KOPT-K1 (cell line): Measurements from ENCODE around the gene SNAPC1.
A peak's percentile ranks its signal among the peaks of the same experiment; 100 is the strongest.

Experiments
- H3K27ac ChIP-seq: fragments of 200-600 bp; sonication (generic); 2 replicates; pipeline ENCODE4 v1.5.1; 2016; ENCODE audit warnings: antibody characterized with exemption, mild to moderate bottlenecking, low read depth, low read length; ENCODE audit not compliant: poor library complexity, severe bottlenecking
- H3K36me3 ChIP-seq: fragments of 200-600 bp; sonication (generic); 2 replicates; pipeline ENCODE4 v1.5.1; 2017; ENCODE audit warnings: antibody characterized with exemption, mild to moderate bottlenecking, low read length, moderate library complexity; ENCODE audit not compliant: insufficient read depth
- H3K9me3 ChIP-seq: fragments of 200-600 bp; sonication (generic); 2 replicates; pipeline ENCODE4 v1.5.1; 2017; ENCODE audit warnings: antibody characterized with exemption, low read length, mild to moderate bottlenecking; ENCODE audit not compliant: insufficient read depth, poor library complexity, severe bottlenecking

The SNAPC1 gene

DNA sequence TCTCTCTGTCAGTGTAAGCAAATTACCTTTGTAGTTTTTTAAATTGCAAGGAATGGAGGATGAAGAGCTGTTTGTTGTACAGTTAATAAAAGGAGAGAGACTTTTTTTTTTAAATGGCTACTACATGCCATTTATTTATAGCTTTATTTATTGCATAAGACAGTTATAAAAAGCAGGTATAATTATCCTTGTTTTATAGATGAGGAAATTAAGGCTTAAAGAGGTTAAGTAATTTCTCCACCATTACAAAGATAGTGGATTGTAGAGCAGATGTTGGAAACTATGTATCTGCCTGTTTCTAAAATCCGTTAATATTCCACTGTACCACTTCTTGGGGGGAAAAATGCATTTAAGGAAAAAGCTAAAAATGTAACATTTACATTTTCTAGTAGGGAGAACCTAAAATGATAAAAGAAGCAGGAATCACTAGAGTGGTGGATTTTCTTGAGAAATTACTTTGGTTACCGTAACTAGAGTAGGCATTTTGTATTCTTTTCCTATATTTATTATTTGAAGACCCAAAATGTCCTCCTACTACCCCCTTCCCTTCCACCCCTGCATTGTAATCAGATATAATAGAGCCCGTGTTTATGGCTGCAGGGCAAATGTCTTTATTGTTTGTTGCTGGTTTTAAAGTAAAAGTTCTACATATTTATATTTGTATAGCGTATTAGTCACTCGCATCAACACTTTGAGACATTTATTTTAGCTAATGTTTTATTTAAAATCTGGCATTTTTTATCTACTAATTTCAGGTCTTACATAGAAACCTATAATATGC, 2.3 kb downstream of the SNAPC1 start:
- Histone ChIP-seq H3K27ac (no peak overlapping the region), H3K9me3 (no peaks in the 10 kb centered on the region), H3K36me3 (peaks cover 38% of the 10 kb centered on the region)

DNA sequence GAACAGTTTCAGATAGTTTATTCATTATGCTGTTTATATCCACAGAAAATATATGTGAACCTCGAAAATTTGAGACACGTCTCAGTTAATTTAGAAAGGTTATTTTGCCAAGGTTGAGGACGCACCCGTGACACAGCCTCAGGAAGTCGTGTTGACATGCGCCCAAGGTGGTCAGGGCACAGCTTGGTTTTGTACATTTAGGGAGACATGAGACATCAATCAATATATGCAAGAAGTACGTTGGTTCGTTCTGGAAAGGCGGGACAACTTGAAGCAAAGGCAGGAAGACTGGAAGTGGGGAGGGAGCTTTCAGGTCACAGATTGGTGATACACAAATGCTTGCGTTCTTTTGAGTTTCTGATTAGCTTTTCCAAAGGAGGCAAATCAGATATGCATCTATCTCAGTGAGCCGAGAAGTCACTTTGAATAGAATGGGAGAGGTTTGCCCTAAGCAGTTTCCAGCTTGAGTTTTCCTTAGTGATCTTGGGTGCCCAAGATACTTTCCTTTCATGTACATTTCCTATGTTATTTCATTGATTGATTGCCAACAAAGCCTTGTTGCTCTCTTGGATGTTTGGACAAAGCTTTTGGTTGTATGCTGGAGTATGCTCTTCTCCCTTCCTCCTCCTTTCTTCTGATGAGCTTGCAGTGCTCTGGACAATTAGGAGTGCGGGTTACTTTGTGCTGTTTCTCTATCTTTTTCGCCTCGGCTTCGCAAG, 3.2 kb downstream of the SNAPC1 start:
- Histone ChIP-seq H3K27ac (no peak overlapping the region), H3K9me3 (no peaks in the 10 kb centered on the region), H3K36me3 (peaks cover 46% of the 10 kb centered on the region)

DNA sequence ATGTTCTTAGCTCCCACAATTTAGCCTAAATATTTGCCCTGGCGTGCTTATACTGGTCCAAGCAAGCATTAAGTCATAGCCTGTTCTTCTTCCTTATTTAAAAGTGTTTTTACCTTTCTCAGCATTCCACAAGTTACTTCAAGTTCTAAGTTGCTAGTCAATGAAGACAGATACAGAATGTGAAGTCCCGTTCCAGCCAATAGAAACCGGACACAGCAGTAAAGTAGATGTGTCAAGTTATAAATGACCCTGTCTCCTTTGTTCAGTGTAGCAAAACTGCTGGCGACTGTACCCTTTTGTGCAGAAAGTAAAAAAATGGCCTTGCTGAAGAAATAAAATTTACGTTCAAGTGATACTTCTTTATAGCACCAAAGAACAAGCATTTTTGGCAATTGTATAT, 3.9 kb downstream of the SNAPC1 start:
- Histone ChIP-seq H3K27ac (no peak overlapping the region), H3K36me3 (peaks cover 54% of the 10 kb centered on the region), H3K9me3 (no peaks in the 10 kb centered on the region)

DNA sequence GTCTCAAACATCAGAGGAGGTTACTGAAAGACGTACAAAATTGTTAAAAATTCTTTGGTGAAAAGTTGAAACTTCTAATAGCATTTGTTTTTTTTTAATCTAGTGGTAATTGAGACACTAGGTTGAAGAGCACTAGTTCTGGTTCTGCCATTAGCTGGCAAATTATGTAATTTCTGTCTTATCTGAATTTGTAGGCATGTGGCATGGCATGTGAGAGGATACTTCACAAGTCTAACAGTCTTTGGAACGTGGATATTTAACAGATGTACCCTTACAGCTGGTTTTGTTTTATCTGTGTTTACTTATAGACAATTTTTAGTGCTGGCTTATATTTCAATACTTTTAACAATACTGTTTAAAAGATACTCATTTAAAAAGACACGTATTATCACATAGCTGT, 6.0 kb downstream of the SNAPC1 start:
- Histone ChIP-seq H3K9me3 (no peaks in the 10 kb centered on the region), H3K27ac (no peak overlapping the region), H3K36me3 (peaks cover 75% of the 10 kb centered on the region)

DNA sequence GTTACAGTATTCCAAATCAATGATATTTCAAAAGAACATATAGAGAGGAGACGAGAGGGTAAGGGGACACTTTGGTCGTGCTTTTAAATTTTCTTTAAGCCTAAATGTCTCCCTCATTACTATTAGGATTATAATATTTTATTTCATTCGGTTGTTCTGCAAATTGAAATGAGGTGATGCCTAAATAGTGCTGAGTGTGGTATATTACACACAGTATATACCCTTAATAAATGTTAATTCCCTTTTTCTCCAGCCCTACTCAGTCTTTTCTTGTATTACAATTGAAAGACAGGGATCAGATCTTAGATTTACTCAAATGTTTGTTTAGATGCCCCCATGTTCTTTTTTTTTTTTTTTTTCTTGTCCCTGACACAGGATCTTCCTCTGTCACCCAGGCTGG, 7.7 kb downstream of the SNAPC1 start:
- Histone ChIP-seq H3K36me3 (peaks cover 91% of the 10 kb centered on the region), H3K9me3 (no peaks in the 10 kb centered on the region), H3K27ac (no peak overlapping the region)

DNA sequence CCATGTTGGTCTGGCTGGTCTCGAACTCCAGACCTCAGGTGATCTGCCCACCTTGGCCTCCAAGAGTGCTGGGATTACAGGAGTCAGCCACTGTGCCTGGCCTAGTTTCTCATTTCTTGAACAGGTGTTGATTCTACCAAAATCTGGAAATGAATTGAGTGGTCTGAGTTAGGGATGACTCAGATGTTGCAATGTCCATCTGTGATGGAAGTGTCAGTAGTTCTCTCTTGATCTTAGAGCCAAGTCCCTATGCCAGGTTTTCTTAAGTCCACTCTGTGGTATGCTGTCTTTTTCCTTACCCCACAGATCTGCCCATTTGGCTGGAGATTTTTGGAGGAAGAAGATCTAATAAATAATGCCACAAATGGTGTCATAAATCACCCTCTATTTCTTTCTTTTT, 12.6 kb downstream of the SNAPC1 start:
- no peaks in the 10 kb centered on the region for H3K9me3 ChIP-seq
- no peak overlapping the region for H3K27ac ChIP-seq
- H3K36me3 ChIP-seq, result peaks cover 99% of the 10 kb centered on the region

DNA sequence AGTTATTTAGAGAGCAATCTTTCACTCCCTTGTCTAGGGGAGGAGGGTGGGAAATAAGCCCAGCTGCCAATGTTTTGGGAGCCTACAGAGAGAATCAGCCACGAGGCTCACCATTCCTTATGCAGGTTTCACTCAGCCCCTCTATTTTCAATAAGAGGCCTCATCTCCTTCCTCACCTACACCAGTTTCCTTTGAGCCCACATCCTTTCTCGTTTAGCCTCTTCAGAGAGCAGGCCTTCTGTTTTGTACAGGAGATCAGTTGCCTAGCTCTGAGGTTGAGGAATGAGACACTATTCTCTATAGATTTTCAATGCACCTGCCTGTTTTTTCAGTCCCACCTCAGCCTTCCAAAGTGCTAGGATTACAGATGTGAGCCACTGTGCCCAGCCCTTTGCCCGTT, 17.9 kb downstream of the SNAPC1 start:
- Histone ChIP-seq H3K9me3 (no peaks in the 10 kb centered on the region), H3K27ac (peak overlapping the region; percentile 55), H3K36me3 (peaks cover 95% of the 10 kb centered on the region)

DNA sequence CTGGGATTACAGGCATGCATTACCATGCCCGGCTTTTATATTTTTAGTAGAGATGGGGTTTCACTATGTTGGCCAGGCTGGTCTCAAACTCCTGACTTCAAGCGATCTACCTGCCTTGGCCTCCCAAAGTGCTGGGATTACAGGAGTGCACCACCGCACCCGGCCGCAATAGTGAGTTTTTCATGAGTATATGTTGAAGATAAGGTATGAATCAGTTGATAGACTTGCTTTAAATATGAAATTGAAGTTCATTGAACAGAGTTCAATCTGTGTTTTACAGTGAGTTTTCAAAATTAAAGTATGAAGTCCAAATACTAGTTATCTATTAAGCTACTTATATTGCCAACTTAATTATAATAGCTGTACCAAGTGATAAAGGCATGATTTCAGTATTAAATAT, 35.1 kb downstream of the SNAPC1 start:
- Histone ChIP-seq H3K36me3 (peaks cover 41% of the 10 kb centered on the region), H3K27ac (no peak overlapping the region), H3K9me3 (no peaks in the 10 kb centered on the region)

DNA sequence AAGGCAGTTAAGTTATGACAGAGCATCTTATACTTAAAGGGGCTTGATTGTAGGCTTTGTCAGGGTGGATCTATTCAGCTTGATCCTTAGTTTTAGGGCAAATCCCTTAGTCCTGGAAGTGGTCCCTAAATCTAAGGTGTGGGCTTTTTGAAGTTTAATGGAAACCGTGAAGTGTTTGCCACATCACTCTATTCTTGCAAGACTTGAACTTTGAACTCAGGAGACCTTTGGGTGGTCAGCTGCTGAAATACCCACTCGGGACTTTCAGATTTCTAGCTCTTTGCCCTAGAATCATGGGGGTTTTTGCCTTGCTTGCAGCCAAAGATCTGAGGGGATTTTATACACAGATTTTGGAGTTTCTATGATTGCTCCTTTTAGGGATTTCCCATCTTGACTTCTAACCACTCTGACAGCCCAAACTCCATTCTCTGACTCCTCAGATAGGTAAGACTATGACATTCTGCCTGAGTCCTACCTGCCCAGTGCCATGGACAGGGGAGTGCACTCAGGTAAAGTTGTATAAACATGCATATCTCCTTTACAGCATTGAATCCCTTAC, 39.9 kb downstream of the SNAPC1 start:
- H3K36me3 ChIP-seq, result peaks cover under 1% of the 10 kb centered on the region; the same call in 1 of the 2 replicates
- H3K9me3 ChIP-seq, result no peaks in the 10 kb centered on the region
- no peak overlapping the region for H3K27ac ChIP-seq

DNA sequence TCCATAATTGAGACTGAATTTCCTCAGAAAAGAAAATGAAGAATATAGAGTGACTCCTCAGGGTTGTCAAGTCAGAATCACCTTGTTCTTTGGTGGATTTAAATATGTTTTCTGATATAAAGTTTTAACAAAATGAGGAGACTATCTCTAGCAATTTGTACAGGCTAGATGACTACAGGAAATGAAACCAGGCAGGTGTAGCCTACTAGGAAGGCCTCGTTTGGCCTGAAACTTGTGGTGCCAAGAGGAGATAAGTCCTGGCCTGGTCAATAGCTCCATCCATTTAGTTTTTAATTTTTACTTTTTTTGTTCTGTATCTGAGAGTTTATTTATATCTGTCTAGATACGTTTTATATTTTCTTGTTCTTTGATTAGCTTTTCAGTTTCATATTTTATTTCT, 41.5 kb downstream of the SNAPC1 start:
- H3K27ac ChIP-seq, result no peak overlapping the region
- no peaks in the 10 kb centered on the region for H3K9me3 ChIP-seq
- no peaks in the 10 kb centered on the region for H3K36me3 ChIP-seq

DNA sequence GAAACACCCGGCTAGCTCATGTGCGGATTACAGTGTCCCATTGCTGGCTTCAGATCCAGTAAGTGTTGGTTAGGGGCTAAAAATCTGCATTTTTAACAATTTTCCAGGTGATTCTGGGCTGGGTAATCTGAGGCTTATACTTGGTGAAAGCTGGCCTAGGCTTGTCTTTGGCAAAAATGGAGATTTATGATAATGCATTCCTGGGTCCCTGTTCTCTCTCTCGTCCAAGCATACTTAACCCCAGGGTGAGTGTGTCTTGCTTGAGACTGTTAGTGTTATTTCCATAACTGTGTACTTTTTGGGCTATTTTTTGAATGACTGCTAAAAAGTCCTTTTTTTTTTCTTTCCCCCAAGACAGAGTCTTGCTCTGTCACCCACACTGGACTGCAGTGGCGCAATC, 43.2 kb downstream of the SNAPC1 start:
- Histone ChIP-seq H3K36me3 (no peaks in the 10 kb centered on the region), H3K27ac (no peak overlapping the region)

DNA sequence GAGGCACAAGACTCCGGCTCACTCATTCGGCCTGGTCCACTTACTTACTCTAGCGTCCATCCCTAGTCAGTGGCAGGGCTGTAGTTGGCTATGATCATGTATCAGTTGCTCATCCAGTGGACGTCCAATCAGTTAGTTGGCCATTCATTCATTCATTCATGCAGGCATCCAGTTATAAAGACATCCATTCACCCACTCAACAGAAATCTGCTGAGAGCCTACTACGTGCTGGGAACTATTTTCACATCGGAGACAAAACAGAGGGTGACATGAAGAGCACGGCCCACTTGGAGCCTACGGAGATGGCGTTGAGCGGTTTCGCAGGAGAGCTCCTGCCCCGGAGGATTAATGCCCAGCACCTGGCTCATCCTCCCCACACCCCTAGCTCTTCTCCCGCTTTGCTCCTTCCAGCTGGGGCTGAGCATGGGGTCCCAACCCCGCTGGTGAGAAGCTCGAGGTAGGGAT, 49.7 kb downstream of the SNAPC1 start:
- no peaks in the 10 kb centered on the region for H3K9me3 ChIP-seq
- no peak overlapping the region for H3K27ac ChIP-seq
- H3K36me3 ChIP-seq, result no peaks in the 10 kb centered on the region

More for the DNA sequence above, 43.2 kb downstream of the SNAPC1 start:
- H3K9me3 ChIP-seq, result no peaks in the 10 kb centered on the region

DNA sequence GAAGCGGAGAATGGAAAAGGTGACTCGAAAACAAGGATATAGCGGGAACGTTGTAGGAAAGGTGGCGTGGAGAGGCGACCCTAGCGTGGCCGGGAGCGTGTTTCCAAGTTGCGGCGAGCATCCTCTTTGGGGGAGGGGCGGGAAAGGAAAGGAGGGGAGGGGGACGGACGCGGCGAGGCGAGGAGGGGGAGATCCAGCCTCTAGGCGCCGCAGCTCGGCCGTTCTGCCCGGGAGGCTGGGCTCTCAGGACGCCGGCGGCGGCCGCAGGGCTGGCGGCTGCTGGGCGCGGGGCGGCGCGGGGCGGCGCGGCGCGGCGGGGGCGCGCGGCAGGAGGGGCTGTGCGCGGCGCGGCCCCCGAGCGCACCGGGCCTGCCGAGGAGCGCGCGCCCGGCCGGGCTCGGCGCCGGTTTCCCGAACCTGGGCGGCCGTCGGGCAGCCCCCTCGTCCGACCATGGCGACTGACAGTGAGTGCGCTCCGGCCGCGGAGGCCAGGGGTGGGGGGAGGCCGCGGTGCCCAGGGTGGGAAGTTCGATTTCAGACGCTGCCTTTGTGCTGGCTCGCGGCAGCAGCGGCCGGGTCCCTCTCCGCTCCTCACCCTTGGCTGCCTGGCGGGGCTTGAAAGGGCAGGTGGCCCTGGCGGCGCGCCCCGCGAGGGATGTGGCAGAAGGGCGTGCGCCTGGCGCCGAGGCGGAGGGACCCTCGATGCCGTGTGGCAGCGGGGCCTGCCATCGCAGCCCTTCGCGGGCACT, 50.3 kb downstream of the SNAPC1 start, which contains the start of gene SYT16:
Gene SYT16 (plus strand): TSS at position 357 of the 749 bp plus-strand sequence.
- H3K9me3 ChIP-seq, result no peaks in the 10 kb centered on the region

DNA sequence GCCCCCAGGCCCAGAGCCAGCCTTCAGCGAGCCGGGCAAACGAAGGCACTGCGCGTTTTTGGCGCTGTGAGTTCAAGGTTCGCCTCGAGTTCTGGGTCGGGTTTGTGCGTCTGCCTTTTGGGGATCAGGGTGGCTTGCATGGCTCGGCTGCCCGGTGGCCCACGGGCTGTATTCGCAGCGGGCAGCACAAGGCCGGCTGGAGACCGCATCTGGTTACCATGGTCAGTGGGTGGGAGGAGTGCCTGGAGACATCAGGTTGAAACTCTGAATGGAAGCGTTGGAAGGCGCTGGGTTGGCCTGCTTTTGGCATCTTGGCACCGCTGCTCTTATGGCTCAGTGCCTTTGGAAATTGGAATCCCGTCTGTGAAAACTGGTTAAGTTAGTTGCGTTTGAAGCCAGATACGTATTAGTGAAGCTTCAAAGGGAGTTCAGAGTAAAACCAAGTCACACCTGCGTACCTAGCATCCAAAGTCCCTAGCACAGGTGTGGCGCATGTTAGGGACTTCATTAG, 50.9 kb downstream of the SNAPC1 start:
- H3K27ac ChIP-seq, result no peak overlapping the region
- no peaks in the 10 kb centered on the region for H3K36me3 ChIP-seq
- H3K9me3 ChIP-seq, result no peaks in the 10 kb centered on the region

More for the DNA sequence above, 50.3 kb downstream of the SNAPC1 start, which contains the start of gene SYT16:
- no peaks in the 10 kb centered on the region for H3K36me3 ChIP-seq
- H3K27ac ChIP-seq, result no peak within 1 kb of the TSS

DNA sequence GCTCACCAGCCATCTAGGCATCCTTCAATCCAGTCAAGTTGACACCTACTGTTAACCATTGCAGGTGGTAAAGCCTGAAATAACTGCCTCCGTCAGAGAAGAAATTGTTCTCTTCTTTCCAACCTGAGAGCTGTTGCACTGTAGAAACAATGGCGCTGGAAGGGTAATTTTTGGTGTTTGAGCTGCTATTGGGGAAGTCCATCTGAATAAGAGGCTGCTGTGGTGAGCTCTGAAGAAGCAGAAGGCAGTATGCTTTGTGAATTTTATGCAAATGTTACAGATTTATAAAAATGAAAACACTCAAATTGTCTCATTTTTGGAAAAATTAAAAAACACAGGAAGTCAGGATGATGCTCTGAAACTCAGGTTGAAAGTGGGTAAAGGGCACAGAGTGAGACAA, 60.2 kb downstream of the SNAPC1 start:
- no peaks in the 10 kb centered on the region for H3K36me3 ChIP-seq
- no peak overlapping the region for H3K27ac ChIP-seq
- H3K9me3 ChIP-seq, result no peaks in the 10 kb centered on the region
